Upper lobe of right lung (tissue), 1 donor: Measurements from ENCODE around the gene IL18R1. TPM values are rescaled to one million over a fixed set of nuclear protein-coding genes. Genes with fewer than 3 reads are reported as not detected.
A peak's percentile ranks its signal among the peaks of the same experiment; 100 is the strongest.

Experiments
- ATAC-seq: fragments of 200-7000 bp; cut with Tn5 transposase; one replicate; pipeline ENCODE4 v1.9.1; 2020; ENCODE audit warnings: mild to moderate bottlenecking, moderate library complexity
- DNase-seq: peaks from one replicate; pipeline ENCODE4 v3.0.0-alpha.2; 2020
- H3K27ac ChIP-seq: fragments of 200-600 bp; one replicate; pipeline ENCODE4 v1.8.0; 2022
- H3K27me3 ChIP-seq: fragments of 200-600 bp; one replicate; pipeline ENCODE4 v1.8.0; 2022; ENCODE audit warnings: mild to moderate bottlenecking
- H3K36me3 ChIP-seq: fragments of 200-600 bp; one replicate; pipeline ENCODE4 v1.8.0; 2022
- H3K4me1 ChIP-seq: fragments of 200-600 bp; one replicate; pipeline ENCODE4 v1.8.0; 2022
- H3K4me3 ChIP-seq: fragments of 200-600 bp; one replicate; pipeline ENCODE4 v1.8.0; 2022; ENCODE audit warnings: mild to moderate bottlenecking
- H3K9me3 ChIP-seq: fragments of 200-600 bp; one replicate; pipeline ENCODE4 v1.8.0; 2022
- CTCF ChIP-seq: fragments of 200-600 bp; IDR thresholded peaks from one replicate; pipeline ENCODE4 v1.8.0; 2022; ENCODE audit warnings: antibody characterized with exemption
- intact Hi-C: fragments of 100-400 bp; cut with DNase I; formaldehyde crosslinking; loops from one replicate; pipeline ENCODE4 v1.11.0; 2022
- total RNA-seq: library from RNA; stranded (reverse); fragmentation: NEBNext Ultra II Directional; extraction: Animal tissue kit (Norgen Biotek cat#: 25700); gene quantifications from one replicate; pipeline ENCODE4 v1.2.1, GENCODE V29; 2021
- donor health status: DM: no; HTN: yes; CAD: no; lungs with severe emphysema.

The IL18R1 gene
- total RNA-seq, 1 donor from 2014 or later, result 26.5 TPM

DNA sequence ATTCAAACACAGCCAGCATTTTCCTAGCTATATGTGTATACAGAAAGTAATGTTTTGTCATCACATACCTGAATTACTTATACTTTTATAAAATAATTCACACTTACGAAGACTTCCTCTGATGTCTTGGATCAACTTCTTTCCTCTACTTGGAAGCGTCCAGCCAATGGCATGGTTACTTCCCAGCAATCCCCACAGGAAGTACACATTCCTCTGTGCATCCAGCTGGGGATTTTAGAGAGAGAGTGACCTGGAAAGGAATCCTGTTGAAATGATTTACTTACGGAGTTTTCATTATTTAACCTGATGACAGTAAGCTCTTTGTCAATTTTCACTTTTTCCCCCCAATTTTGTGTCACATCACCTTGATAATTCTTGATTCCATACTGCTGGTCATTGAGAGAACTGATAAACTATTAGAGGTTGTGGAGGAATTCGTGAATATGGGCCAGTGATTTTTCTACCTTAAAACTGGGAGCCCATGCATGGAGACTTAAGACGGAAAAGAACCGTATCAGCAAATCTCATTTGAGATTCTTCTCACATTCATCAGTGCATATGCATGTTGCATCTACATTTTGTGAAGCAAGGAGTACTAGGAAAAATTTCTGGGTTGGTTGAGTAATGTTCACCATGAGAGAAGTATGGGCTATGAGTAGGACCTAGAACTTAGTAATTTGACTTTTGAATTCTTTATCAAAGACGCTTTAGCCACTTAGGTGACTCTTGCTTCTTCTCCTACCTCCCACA, 9.0 kb upstream of the IL18R1 start:
- Histone ChIP-seq H3K4me3 (no peak overlapping the region), H3K36me3 (no peaks in the 10 kb centered on the region), H3K4me1 (no peaks in the 10 kb centered on the region), H3K27ac (no peak overlapping the region), H3K27me3 (no peaks in the 10 kb centered on the region), H3K9me3 (no peaks in the 10 kb centered on the region)
- intact Hi-C loops, result no loop called here
- DNase-seq, result no peak
- ATAC-seq, result no peak
- no peak for TF ChIP-seq CTCF

GRCh38 chr2:102350137-102350793, 5.3 kb upstream of the IL18R1 start:
- H3K4me1 ChIP-seq, result no peaks in the 10 kb centered on the region
- no peaks in the 10 kb centered on the region for H3K27me3 ChIP-seq
- ATAC-seq (peak; percentile 43), DNase-seq (no peak)
- no peak overlapping the region for H3K27ac ChIP-seq
- no peak overlapping the region for H3K4me3 ChIP-seq
- H3K9me3 ChIP-seq, result no peaks in the 10 kb centered on the region
- H3K36me3 ChIP-seq, result no peaks in the 10 kb centered on the region
- TF ChIP-seq CTCF, result no peak
- intact Hi-C loops, result loop anchor here (10.0 kb wide), 1 partner anchor 105 kb away; no protein-coding TSS in a partner anchor

GRCh38 chr2:102356381-102356712, 751 bp downstream of the IL18R1 start:
- no peaks in the 10 kb centered on the region for H3K9me3 ChIP-seq
- no peaks in the 10 kb centered on the region for H3K27me3 ChIP-seq
- peak overlapping the region; percentile 67 for H3K4me3 ChIP-seq
- intact Hi-C loops, result loop anchor here (10.0 kb wide), 1 partner anchor 112 kb away; no protein-coding TSS in a partner anchor
- no peak for ATAC-seq
- peak overlapping the region; percentile 86 for H3K27ac ChIP-seq
- DNase-seq, result no peak
- TF ChIP-seq CTCF, result no peak
- H3K36me3 ChIP-seq, result no peaks in the 10 kb centered on the region
- H3K4me1 ChIP-seq, result no peaks in the 10 kb centered on the region

GRCh38 chr2:102356741-102357140, 1.1 kb downstream of the IL18R1 start:
- no peak for ATAC-seq
- Histone ChIP-seq H3K36me3 (no peaks in the 10 kb centered on the region), H3K4me1 (no peaks in the 10 kb centered on the region), H3K9me3 (no peaks in the 10 kb centered on the region), H3K4me3 (peak overlapping the region; percentile 67), H3K27me3 (no peaks in the 10 kb centered on the region), H3K27ac (peak overlapping the region; percentile 86)
- intact Hi-C loops, result loop anchor here (10.0 kb wide), 1 partner anchor 112 kb away; no protein-coding TSS in a partner anchor
- DNase-seq, result no peak
- TF ChIP-seq CTCF, result no peak

DNA sequence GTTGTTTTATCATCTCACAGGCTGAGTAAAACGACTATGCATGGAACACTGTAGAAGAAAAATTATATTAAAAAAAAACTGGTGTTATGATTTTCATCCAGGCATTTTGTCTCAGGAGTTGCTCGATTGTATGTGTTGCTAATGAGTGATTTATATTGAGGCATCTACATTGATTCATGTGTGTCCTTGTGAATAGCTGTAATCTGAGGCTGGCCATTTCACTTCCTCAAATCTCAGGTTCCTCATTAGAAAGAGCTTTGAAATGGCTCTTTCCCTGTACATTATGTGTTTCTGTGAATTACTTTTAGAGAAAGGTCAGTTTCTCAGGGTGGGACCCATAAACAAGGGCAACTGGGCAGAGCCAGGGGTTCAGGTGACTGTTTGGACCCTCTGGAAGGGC, 2.3 kb downstream of the IL18R1 start:
- Histone ChIP-seq H3K27me3 (no peaks in the 10 kb centered on the region), H3K4me3 (peak overlapping the region; percentile 67), H3K4me1 (no peaks in the 10 kb centered on the region), H3K36me3 (peaks cover under 1% of the 10 kb centered on the region), H3K9me3 (no peaks in the 10 kb centered on the region), H3K27ac (peak overlapping the region; percentile 4)
- TF ChIP-seq CTCF, result no peak
- DNase-seq, result no peak
- intact Hi-C loops, result loop anchor here (10.0 kb wide), 1 partner anchor 113 kb away; no protein-coding TSS in a partner anchor
- ATAC-seq, result peak; percentile 38
